ENCODE measurements around the gene YTHDF2. TPM values are rescaled to one million over a fixed set of nuclear protein-coding genes. Genes with fewer than 3 reads are reported as not detected.
A peak's percentile ranks its signal among the peaks of the same experiment; 100 is the strongest.
"Not testable (repeated sequence)": the region's sequence is repeated elsewhere in the genome, so short reads cannot be mapped to it uniquely, and the experiment has no call there.

The YTHDF2 gene
- total RNA-seq, 2 experiments from 2014 or later, result 72.2 to 82.1 TPM

DNA sequence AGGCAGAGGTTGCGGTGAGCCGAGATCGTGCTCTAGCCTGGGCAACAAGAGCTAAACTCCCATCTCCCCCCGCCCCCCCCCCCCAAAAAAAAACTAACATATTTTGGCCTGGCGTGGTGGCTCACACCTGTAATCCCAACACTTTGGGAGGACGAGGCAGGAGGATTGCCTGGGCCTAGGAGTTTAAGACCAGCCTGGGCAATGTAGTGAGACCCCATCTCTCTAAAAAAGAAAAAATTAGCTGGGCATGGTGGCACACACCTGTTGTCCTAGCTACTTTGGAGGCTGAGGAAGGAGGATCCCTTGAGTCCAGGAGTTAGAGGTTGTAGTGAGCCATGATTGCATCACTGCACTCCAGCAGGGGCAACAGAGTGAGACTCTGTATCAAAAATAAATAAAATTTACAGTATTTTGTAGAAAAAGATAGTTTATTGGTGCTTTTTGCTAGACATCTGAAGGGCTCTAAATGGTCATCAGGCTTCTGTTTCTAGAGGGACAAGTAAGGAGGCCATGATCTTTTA is 9.0 kb downstream of the YTHDF2 start:
- Mint-ChIP-seq H3K36me3 (ENCODE audit: low read depth) (peaks cover 73% of the 10 kb centered on the region), H3K9me3 (no peaks in the 10 kb centered on the region), H3K27me3 (no peaks in the 10 kb centered on the region), H3K4me1 (ENCODE audit: low read depth) (peaks cover 71% of the 10 kb centered on the region), H3K4me3 (no peak overlapping the region), H3K27ac (no peak overlapping the region)
- ChIA-PET POLR2A (interaction anchor here (0.7 to 3.3 kb wide), 7 partner anchors 9 to 164 kb away, joined by 3 to 18 read pairs (median 3); partner anchors contain the start of gene YTHDF2), CTCF (interaction anchor here (0.8 kb wide), 1 partner anchor 10 kb away, joined by 3 read pairs; no protein-coding TSS in a partner anchor)
- intact Hi-C loops (cut with micrococcal nuclease), result no loop called here
- DNase-seq (no peak), ATAC-seq (no peak)
- no peak for TF ChIP-seq CTCF (IDR thresholded peaks at IDR 0.05)

GRCh38 chr1:28750330-28750729 is 13.6 kb downstream of the YTHDF2 start:
- ATAC-seq (no peak), DNase-seq (no peak)
- ChIA-PET POLR2A (no interaction called here), CTCF (interaction anchor here (1.2 to 1.4 kb wide), 4 partner anchors 11 to 127 kb away, joined by 3 to 4 read pairs (median 4); no protein-coding TSS in a partner anchor)
- Mint-ChIP-seq H3K9me3 (no peaks in the 10 kb centered on the region), H3K4me1 (ENCODE audit: low read depth) (peaks cover 49% of the 10 kb centered on the region), H3K36me3 (ENCODE audit: low read depth) (peaks cover 43% of the 10 kb centered on the region), H3K27me3 (no peaks in the 10 kb centered on the region), H3K27ac (peak overlapping the region; percentile 36), H3K4me3 (no peak overlapping the region)
- TF ChIP-seq CTCF (IDR thresholded peaks at IDR 0.05), result no peak
- intact Hi-C loops (cut with micrococcal nuclease), result no loop called here

DNA sequence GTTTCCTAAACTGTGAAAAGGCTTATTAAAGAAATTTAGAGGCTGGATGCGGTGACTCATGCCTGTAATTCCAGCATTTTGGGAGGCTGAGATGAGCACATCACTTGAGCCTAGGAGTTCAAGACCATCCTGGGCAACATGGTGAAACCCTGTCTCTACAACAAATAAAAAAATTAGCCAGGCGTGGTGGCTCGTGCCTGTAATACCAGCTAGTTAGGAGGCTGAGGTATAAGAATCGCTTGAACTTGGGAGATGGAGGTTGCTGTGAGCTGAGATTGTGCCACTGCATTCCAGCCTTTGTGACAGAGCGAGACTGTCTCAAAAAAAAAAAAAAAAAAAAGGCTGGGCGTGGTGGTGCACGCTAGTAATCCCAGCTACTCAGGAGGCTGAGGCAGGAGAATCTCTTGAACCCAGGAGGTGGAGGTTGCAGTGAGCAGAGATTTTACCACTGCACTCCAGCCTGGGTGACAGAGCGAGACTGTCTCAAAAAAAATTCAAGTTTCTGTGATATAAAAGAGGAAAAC is 14.1 kb downstream of the YTHDF2 start:
- Mint-ChIP-seq H3K4me1 (ENCODE audit: low read depth) (peaks cover 49% of the 10 kb centered on the region), H3K36me3 (ENCODE audit: low read depth) (peaks cover 41% of the 10 kb centered on the region)
- H3K9me3 Mint-ChIP-seq; H3K27me3 Mint-ChIP-seq; H3K27ac Mint-ChIP-seq; DNase-seq; intact Hi-C loops (cut with micrococcal nuclease); H3K4me3 Mint-ChIP-seq; ATAC-seq: not testable (repeated sequence)
- CTCF ChIA-PET, result interaction anchor here (1.2 to 1.4 kb wide), 4 partner anchors 11 to 126 kb away, joined by 3 to 4 read pairs (median 4); no protein-coding TSS in a partner anchor
- POLR2A ChIA-PET, result interaction anchor here (0.6 to 1.5 kb wide), 4 partner anchors 11 to 613 kb away, joined by 3 to 4 read pairs (median 4); partner anchors contain the start of genes RNU11 and YTHDF2

- intact Hi-C loops (cut with micrococcal nuclease), result no loop called here
- Mint-ChIP-seq H3K4me1 (ENCODE audit: low read depth) (peaks cover 44% of the 10 kb centered on the region), H3K4me3 (no peak overlapping the region), H3K36me3 (ENCODE audit: low read depth) (peaks cover 36% of the 10 kb centered on the region), H3K9me3 (no peaks in the 10 kb centered on the region), H3K27ac (no peak overlapping the region), H3K27me3 (no peaks in the 10 kb centered on the region)
- no peak for ATAC-seq
- DNase-seq, result no peak
- no peak for TF ChIP-seq CTCF (IDR thresholded peaks at IDR 0.05)
- ChIA-PET POLR2A (interaction anchor here (0.6 to 1.5 kb wide), 7 partner anchors 9 to 612 kb away, joined by 3 to 5 read pairs (median 4); partner anchors contain the start of genes GMEB1, RNU11 and YTHDF2), CTCF (interaction anchor here (1.2 to 1.8 kb wide), 4 partner anchors 12 to 125 kb away, joined by 3 to 6 read pairs (median 4); partner anchors contain the start of gene YTHDF2)
Measured at GRCh38 chr1:28751315-28752060, 14.7 kb downstream of the YTHDF2 start.

DNA sequence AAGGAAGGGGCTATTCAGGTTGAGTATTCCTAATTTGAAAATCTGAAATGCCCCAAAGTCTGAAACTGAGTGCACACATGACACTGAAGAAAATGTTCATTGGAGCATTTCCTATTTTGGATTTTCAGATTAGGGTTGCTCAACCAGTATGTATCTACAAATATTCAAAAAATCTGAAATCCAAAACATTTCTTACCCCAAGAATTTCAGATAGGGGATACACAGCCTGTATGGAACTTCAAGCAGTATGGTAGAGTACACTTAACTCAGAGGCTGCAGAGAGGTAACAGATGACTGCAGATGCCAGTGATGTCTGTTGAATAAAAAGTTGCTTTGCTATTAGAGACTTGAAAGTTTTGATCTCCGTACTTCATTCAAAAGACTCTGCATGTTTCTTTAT is 19.0 kb downstream of the YTHDF2 start:
- POLR2A ChIA-PET, result interaction anchor here (1.0 to 2.9 kb wide), 3 partner anchors 10 to 17 kb away, joined by 3 to 8 read pairs (median 3); no protein-coding TSS in a partner anchor

More for the DNA sequence above, 19.0 kb downstream of the YTHDF2 start:
- no peak overlapping the region for H3K4me3 Mint-ChIP-seq
- no peak for TF ChIP-seq CTCF (IDR thresholded peaks at IDR 0.05)
- H3K4me1 Mint-ChIP-seq (ENCODE audit: low read depth), result peaks cover 23% of the 10 kb centered on the region
- H3K27me3 Mint-ChIP-seq, result no peaks in the 10 kb centered on the region
- no peak overlapping the region for H3K27ac Mint-ChIP-seq
- ATAC-seq (no peak), DNase-seq (no peak)
- H3K9me3 Mint-ChIP-seq, result no peaks in the 10 kb centered on the region
- peaks cover 33% of the 10 kb centered on the region for H3K36me3 Mint-ChIP-seq (ENCODE audit: low read depth)
- CTCF ChIA-PET, result interaction anchor here (0.8 to 2.9 kb wide), 4 partner anchors 10 to 447 kb away, joined by 3 to 11 read pairs (median 4); partner anchors contain the start of gene TAF12
- intact Hi-C loops (cut with micrococcal nuclease), result no loop called here

Data from activated CD8-positive, alpha-beta T cell treated with anti-CD3 and anti-CD28 coated beads for 36 hours (primary cell).